Stimulated activated CD4-positive, alpha-beta T cell treated with anti-CD3 and anti-CD28 coated beads, Interleukin-15, amount 100 ng/mL, for 24 hours (primary cell): ENCODE data around the gene SEMA3B.
A peak's percentile ranks its signal among the peaks of the same experiment; 100 is the strongest.
"Not testable (repeated sequence)": the region's sequence is repeated elsewhere in the genome, so short reads cannot be mapped to it uniquely, and the experiment has no call there.

Experiments
- DNase-seq: peaks from one replicate; pipeline ENCODE4 v3.0.0-alpha.2; 2020

SEMA3B gene

GRCh38 chr3:50238549-50239026 lies 30.4 kb upstream of the SEMA3B start:
- peak; percentile 36 for DNase-seq

- no peak for DNase-seq
These were observed 29.3 kb upstream of the SEMA3B start for GRCh38 chr3:50239649-50240048.

GRCh38 chr3:50241163-50241562 lies 27.8 kb upstream of the SEMA3B start:
- DNase-seq = no peak

- no peak for DNase-seq
These were observed 27.1 kb upstream of the SEMA3B start for GRCh38 chr3:50241713-50242380.

GRCh38 chr3:50242381-50242770 lies 26.6 kb upstream of the SEMA3B start:
- peak; percentile 42 for DNase-seq

- peak; percentile 65 for DNase-seq
These were observed 25.9 kb upstream of the SEMA3B start for GRCh38 chr3:50242851-50243542.

GRCh38 chr3:50243543-50243895 lies 25.4 kb upstream of the SEMA3B start:
- no peak for DNase-seq

GRCh38 chr3:50244813-50245212 lies 24.1 kb upstream of the SEMA3B start:
- not testable (repeated sequence) for DNase-seq

GRCh38 chr3:50245251-50245745 lies 23.6 kb upstream of the SEMA3B start:
- no peak for DNase-seq

GRCh38 chr3:50245831-50246516 lies 23.0 kb upstream of the SEMA3B start:
- peak; percentile 98 for DNase-seq

GRCh38 chr3:50246517-50246954 lies 22.4 kb upstream of the SEMA3B start:
- peak; percentile 92 for DNase-seq

- no peak for DNase-seq
These were observed 20.6 kb upstream of the SEMA3B start for GRCh38 chr3:50248387-50248786.

- DNase-seq = no peak
These were observed 19.5 kb upstream of the SEMA3B start for GRCh38 chr3:50249457-50249856.

- DNase-seq = no peak
These were observed 18.4 kb upstream of the SEMA3B start for GRCh38 chr3:50250514-50250913.

GRCh38 chr3:50251220-50251619 lies 17.7 kb upstream of the SEMA3B start:
- peak; percentile 75 for DNase-seq

- no peak for DNase-seq
These were observed 14.2 kb upstream of the SEMA3B start for GRCh38 chr3:50254577-50255250.

GRCh38 chr3:50255251-50255615 lies 13.7 kb upstream of the SEMA3B start:
- DNase-seq = no peak

- peak; percentile 64 for DNase-seq
These were observed 11.7 kb upstream of the SEMA3B start for GRCh38 chr3:50256978-50257890.

GRCh38 chr3:50258029-50258680 lies 10.8 kb upstream of the SEMA3B start:
- DNase-seq = no peak

GRCh38 chr3:50258979-50259378 lies 10.0 kb upstream of the SEMA3B start:
- DNase-seq = no peak

GRCh38 chr3:50259432-50260026 lies 9.4 kb upstream of the SEMA3B start:
- DNase-seq = no peak
